ENCODE measurements around the gene ICE1. TPM values are rescaled to one million over a fixed set of nuclear protein-coding genes. Genes with fewer than 3 reads are reported as not detected.

Gene ICE1
- total RNA-seq, 2 donors from 2014 or later = 23.3 to 25.5 TPM

DNA sequence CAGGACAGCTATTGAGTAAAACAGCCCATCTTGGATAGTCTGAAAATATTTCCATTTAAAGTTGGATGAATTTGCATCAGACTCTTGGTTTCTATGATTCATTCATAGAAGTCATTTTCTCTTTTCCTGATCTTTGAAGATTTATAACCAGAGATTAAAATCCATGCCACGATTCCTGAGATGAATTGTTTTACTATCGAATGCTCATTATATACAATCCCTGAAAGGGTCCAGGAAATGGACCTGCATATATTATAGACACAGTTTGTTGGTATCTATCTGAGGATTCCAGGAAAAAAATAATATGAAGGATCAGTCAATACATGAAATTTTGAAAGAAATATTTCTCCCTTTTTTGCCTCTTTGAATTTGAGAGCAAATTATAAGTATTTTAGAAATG, 99.0 kb downstream of the ICE1 start:
- Mint-ChIP-seq H3K36me3 (ENCODE audit: insufficient read depth in 2 of 2) (peaks cover 4 to 8% of the 10 kb centered on the region in 2 donors), H3K27ac (no peak overlapping the region), H3K27me3 (ENCODE audit: low read depth) (peaks cover 7% of the 10 kb centered on the region), H3K4me1 (ENCODE audit: low read depth) (peaks cover 41% of the 10 kb centered on the region), H3K9me3 (peaks cover 3 to 4% of the 10 kb centered on the region in 2 donors), H3K4me3 (no peak overlapping the region)
- DNase-seq = no peak
- no peak for ATAC-seq (replicated peaks in 1 of 2)

DNA sequence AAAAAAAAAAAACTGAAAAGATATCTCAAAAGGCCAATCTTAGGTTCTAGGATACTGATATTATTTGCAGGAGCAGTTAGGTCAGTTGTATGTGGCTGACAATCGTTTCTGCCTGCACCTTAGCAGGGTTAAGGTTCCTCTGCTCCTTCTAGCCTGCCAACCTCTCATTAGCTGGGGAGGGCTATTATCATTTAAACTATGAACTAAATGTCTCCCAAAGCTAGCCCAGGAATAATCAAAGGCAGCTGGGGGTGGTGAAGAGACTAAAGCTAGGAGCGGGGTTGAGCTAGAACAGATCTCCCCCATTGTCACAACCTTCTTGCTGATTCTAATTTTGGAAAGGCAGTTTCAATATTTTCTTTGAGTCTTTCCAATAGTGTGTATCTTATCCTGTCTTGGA, 99.9 kb downstream of the ICE1 start:
- no peak for ATAC-seq (replicated peaks in 1 of 2)
- no peak overlapping the region for H3K4me3 Mint-ChIP-seq
- peaks cover 41% of the 10 kb centered on the region for H3K4me1 Mint-ChIP-seq (ENCODE audit: low read depth)
- H3K36me3 Mint-ChIP-seq (ENCODE audit: insufficient read depth in 2 of 2) = peaks cover 4 to 11% of the 10 kb centered on the region in 2 donors
- peaks cover 4 to 5% of the 10 kb centered on the region in 2 donors for H3K9me3 Mint-ChIP-seq
- H3K27me3 Mint-ChIP-seq (ENCODE audit: low read depth) = no peaks in the 10 kb centered on the region
- H3K27ac Mint-ChIP-seq = no peak overlapping the region
- no peak for DNase-seq

DNA sequence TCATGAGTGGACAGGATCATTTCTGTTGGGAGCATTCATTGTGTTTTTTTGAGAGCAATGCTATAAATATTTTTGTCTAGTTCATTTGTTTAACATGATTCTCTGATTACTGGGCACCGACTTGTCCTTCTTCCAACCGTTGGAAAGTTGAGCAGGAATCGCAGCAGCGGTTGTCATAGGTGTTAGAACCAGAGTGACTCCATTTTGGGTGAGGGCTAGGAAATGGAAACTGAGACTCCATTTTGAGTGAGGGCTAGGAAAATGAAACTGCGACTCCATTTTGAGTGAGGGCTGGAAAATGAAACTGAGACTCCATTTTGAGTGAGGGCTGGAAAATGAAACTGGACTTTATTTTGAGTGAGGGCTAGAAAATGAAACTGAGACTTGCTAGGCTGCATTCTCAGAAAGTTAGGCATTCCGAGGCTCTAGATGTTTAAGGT, 100.6 kb downstream of the ICE1 start:
- H3K4me1 Mint-ChIP-seq (ENCODE audit: low read depth) = peaks cover 41% of the 10 kb centered on the region

DNA sequence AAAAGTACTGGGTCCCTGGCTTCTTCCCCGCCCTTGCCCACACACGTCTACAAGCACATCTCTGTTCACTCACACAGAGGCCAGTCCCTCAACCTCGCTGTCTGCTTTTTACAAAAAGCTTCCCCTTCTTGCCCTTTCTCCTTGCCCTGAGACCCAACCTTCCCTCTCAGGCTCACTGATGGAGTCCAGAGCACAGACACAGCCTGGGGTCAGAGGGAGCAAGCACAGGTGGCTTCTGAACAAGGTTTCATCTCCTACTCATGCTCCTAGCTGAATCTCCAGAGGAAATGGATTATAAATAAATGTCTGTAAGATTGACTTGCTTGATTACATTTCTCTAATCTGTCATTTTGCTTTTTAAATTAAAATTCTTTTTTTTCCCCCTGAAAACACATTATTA, 101.8 kb downstream of the ICE1 start:
- no peaks in the 10 kb centered on the region for H3K27me3 Mint-ChIP-seq (ENCODE audit: low read depth)
- DNase-seq = no peak
- no peak for ATAC-seq (replicated peaks in 1 of 2)
- H3K4me3 Mint-ChIP-seq = peak overlapping the region in 1 of 2 donors; percentile 61
- H3K4me1 Mint-ChIP-seq (ENCODE audit: low read depth) = peaks cover 41% of the 10 kb centered on the region
- H3K36me3 Mint-ChIP-seq (ENCODE audit: insufficient read depth in 2 of 2) = peaks cover 6 to 12% of the 10 kb centered on the region in 2 donors
- peak overlapping the region; percentile 49 for H3K27ac Mint-ChIP-seq
- peaks cover 5 to 7% of the 10 kb centered on the region in 2 donors for H3K9me3 Mint-ChIP-seq

More for the DNA sequence above, 100.6 kb downstream of the ICE1 start:
- Mint-ChIP-seq H3K4me3 (peak overlapping the region; percentile 20 to 61), H3K9me3 (peaks cover 5 to 7% of the 10 kb centered on the region in 2 donors), H3K27me3 (ENCODE audit: low read depth) (no peaks in the 10 kb centered on the region), H3K36me3 (ENCODE audit: insufficient read depth in 2 of 2) (peaks cover 4 to 12% of the 10 kb centered on the region in 2 donors), H3K27ac (peak overlapping the region; percentile 69)
- DNase-seq = peak; percentile 16 to 26
- ATAC-seq (replicated peaks in 1 of 2) = peak; percentile 60 to 64

DNA sequence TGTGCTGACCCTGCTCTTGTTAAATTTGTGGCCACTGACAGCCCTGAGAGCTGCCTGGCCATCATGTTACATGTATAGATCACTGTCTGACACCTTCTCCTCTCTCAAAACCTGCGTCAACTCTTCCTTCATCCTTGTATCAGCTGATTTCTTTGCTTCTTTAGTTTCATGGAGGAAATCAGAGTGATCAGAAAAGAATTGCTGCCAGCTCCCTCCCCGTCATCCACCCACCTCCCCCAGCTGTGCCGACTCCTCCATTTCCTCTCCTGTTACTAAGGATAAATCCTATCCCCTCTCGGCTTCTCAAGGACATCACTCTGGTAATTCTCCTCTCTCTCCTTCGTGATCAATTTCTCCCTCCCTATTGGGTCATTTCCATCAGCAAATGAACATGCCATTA, 108.9 kb downstream of the ICE1 start:
- peaks cover 30% of the 10 kb centered on the region for H3K27me3 Mint-ChIP-seq (ENCODE audit: low read depth)

DNA sequence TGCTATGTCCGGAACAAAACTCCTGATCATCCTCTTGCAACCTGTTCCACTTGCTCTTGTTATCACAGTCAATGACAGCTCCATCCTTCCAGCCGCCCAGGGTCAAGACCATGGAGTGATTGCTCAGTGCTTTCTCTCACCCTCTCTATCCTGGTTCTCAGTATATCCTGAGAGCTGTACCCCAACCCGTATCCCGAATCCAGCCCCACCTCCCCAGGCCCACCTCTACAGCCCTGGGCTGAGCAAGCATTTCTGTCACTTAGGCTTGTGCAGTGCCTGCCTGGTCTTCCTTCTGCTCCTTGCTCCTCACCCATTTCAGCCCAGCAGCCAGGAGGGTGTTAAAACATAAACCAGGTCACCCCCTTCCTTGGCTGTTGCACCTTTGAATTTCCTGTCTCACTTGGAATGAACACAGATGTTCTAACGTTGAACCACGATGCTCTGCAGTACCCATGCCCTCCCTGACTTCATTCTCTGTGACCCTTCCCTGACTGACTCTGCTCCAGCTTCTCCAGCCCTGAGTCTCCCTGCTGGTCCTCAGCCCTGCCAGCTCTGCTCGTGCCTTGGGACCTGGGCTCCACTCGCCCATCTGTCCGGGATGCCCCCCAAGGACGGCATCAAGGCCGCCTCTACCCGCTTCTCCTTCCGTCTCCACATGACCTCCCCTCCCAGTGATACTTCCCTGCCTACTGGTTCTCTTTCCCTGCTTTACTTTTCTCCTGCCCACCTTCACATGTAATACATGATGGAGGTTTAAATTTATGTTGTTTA, 110.0 kb downstream of the ICE1 start:
- Mint-ChIP-seq H3K36me3 (ENCODE audit: insufficient read depth in 2 of 2) (peaks cover 0 to 2% of the 10 kb centered on the region in 2 donors), H3K4me1 (ENCODE audit: low read depth) (no peaks in the 10 kb centered on the region), H3K9me3 (peaks cover 0 to under 1% of the 10 kb centered on the region in 2 donors), H3K27me3 (ENCODE audit: low read depth) (peaks cover 38% of the 10 kb centered on the region), H3K4me3 (no peak overlapping the region), H3K27ac (no peak overlapping the region)
- ATAC-seq (replicated peaks in 1 of 2) (no peak), DNase-seq (no peak)

More for the DNA sequence above, 108.9 kb downstream of the ICE1 start:
- H3K9me3 Mint-ChIP-seq = peaks cover 2 to 3% of the 10 kb centered on the region in 2 donors
- ATAC-seq (replicated peaks in 1 of 2) = no peak
- H3K4me3 Mint-ChIP-seq = no peak overlapping the region
- DNase-seq = no peak
- H3K36me3 Mint-ChIP-seq (ENCODE audit: insufficient read depth in 2 of 2) = peaks cover 2 to 4% of the 10 kb centered on the region in 2 donors
- H3K4me1 Mint-ChIP-seq (ENCODE audit: low read depth) = no peaks in the 10 kb centered on the region
- no peak overlapping the region for H3K27ac Mint-ChIP-seq

DNA sequence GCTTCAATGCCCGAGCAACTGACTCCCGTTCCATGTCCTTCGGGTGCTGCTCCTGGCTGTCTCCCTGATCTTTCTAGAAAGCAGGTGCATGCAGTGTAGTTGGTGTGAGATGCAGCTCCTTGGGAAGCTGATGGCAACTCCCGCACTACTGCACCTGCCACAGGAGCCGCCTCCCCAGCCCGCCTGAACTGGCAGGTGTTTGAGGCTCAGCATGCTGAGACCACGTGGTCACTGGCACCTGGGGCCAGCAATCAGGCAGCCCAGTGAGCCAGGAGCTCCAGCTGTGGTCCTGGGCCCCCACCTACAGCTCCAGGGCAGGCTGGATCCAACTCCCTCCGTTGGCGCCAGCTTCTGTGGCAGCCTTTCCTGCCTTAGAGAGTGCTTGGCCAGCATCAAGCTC, 111.5 kb downstream of the ICE1 start:
- Mint-ChIP-seq H3K36me3 (ENCODE audit: insufficient read depth in 2 of 2) (peaks cover 0 to 2% of the 10 kb centered on the region in 2 donors), H3K4me1 (ENCODE audit: low read depth) (no peaks in the 10 kb centered on the region), H3K27ac (no peak overlapping the region), H3K9me3 (no peaks in the 10 kb centered on the region), H3K4me3 (no peak overlapping the region), H3K27me3 (ENCODE audit: low read depth) (peaks cover 38% of the 10 kb centered on the region)
- no peak for ATAC-seq (replicated peaks in 1 of 2)
- no peak for DNase-seq

DNA sequence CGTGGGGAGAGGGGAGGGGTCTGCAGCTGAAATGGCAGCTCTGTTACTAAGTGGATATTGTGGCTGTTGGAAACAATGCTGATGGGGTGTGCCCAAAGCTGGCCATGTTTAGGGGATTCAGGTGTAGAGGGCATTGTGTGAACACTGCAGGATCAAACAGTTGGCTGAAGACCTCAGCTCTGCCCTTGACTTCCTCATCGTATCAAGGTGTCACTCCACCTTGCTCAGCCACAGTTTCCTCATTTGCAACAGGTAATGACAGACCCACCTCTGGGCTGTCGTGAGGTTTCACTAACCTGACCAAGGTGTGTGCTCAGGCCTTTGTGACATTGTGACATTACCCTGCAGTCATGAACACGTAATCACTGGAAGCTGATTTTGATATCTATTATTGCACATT, 111.9 kb downstream of the ICE1 start:
- H3K4me1 Mint-ChIP-seq (ENCODE audit: low read depth) = no peaks in the 10 kb centered on the region
- ATAC-seq (replicated peaks in 1 of 2) (no peak), DNase-seq (no peak)
- H3K27me3 Mint-ChIP-seq (ENCODE audit: low read depth) = peaks cover 38% of the 10 kb centered on the region
- H3K36me3 Mint-ChIP-seq (ENCODE audit: insufficient read depth in 2 of 2) = no peaks in the 10 kb centered on the region
- H3K27ac Mint-ChIP-seq = no peak overlapping the region
- H3K4me3 Mint-ChIP-seq = no peak overlapping the region
- no peaks in the 10 kb centered on the region for H3K9me3 Mint-ChIP-seq

DNA sequence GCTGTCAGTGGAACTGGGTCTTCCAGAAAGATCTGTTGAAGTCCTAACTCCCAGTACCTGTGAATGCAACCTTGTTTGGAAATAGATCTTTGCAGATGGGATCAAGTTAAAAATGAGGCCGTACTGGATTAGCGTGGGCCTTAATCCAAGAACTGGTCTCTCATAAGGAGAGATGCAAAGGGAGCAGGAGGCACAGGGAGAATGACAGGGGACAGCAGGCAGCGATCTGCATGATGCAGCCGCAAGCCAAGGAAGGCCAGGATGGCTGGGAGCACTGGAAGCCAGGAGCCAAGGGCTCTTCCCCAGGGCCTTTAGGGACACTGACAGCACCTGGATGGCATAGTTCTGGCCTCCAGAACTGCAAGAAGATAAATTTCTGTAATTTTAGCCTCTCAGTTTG, 114.4 kb downstream of the ICE1 start:
- peaks cover 3 to 4% of the 10 kb centered on the region in 2 donors for H3K9me3 Mint-ChIP-seq
- H3K27me3 Mint-ChIP-seq (ENCODE audit: low read depth) = peaks cover 29% of the 10 kb centered on the region
- H3K4me1 Mint-ChIP-seq (ENCODE audit: low read depth) = no peaks in the 10 kb centered on the region
- DNase-seq = no peak
- ATAC-seq (replicated peaks in 1 of 2) = no peak
- no peaks in the 10 kb centered on the region for H3K36me3 Mint-ChIP-seq (ENCODE audit: insufficient read depth in 2 of 2)
- no peak overlapping the region for H3K4me3 Mint-ChIP-seq
- H3K27ac Mint-ChIP-seq = no peak overlapping the region

DNA sequence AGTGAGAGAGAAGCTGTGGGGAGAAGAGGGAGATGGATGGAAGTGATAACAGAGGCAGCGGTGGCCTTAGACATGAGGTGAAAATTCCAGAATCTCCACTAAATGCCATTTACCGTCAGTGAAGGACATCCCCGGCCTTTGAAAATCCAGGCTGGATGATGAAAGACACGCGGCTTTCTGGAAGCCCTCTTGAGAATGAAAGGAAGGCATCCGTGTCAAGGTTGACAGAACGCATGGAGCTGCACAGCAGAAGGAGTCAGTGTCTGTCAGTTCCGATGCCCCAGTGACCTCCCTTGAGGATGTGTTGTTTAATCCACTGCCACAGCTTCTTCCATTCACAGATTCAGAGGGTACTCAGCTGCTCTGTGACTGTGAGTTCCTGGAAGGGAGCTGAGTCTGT, 114.9 kb downstream of the ICE1 start:
- H3K4me3 Mint-ChIP-seq = no peak overlapping the region
- ATAC-seq (replicated peaks in 1 of 2) = no peak
- H3K36me3 Mint-ChIP-seq (ENCODE audit: insufficient read depth in 2 of 2) = no peaks in the 10 kb centered on the region
- no peak overlapping the region for H3K27ac Mint-ChIP-seq
- H3K27me3 Mint-ChIP-seq (ENCODE audit: low read depth) = peaks cover 23% of the 10 kb centered on the region
- DNase-seq = no peak
- H3K9me3 Mint-ChIP-seq = peaks cover 3 to 4% of the 10 kb centered on the region in 2 donors
- H3K4me1 Mint-ChIP-seq (ENCODE audit: low read depth) = no peaks in the 10 kb centered on the region

DNA sequence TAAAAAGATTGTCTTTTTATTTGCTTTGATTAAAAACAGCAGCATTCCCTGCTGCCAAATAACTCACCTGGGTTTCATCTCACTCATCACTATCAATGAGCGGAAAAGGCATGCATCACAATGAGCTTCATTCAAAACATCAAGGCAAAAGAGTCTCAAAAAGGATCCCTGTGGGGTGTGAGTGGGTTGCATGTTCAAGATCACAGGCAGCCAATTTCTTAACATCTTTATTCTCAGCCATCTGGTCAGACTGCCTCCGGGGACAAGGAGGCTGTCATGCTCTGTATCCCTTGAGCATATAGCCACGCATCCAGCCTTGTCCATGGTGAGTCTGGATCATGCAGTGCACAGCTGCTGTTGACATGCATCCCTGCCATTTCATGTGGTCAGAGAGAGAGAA, 117.1 kb downstream of the ICE1 start:
- H3K27ac Mint-ChIP-seq = no peak overlapping the region
- H3K27me3 Mint-ChIP-seq (ENCODE audit: low read depth) = peaks cover 15% of the 10 kb centered on the region
- ATAC-seq (replicated peaks in 1 of 2) (no peak), DNase-seq (no peak)
- H3K9me3 Mint-ChIP-seq = peaks cover 3 to 4% of the 10 kb centered on the region in 2 donors
- no peaks in the 10 kb centered on the region for H3K36me3 Mint-ChIP-seq (ENCODE audit: insufficient read depth in 2 of 2)
- H3K4me1 Mint-ChIP-seq (ENCODE audit: low read depth) = no peaks in the 10 kb centered on the region
- no peak overlapping the region for H3K4me3 Mint-ChIP-seq

Measured in activated T-cell treated with anti-CD3 and anti-CD28 coated beads, Interleukin-2, amount 50 U/mL, for 72 hours (primary cell).